DOHH2 (cell line): ENCODE measurements around the gene GORASP1.

Source experiments
- H3F3A ChIP-seq: fragments of 200-600 bp; sonication (generic), shearing (Covaris generic); 2 replicates; pipeline ENCODE4 v1.6.0; 2016; ENCODE audit warnings: antibody characterized with exemption, mild to moderate bottlenecking; ENCODE audit not compliant: control insufficient read depth, insufficient read depth
- H3K27ac ChIP-seq: fragments of 200-600 bp; sonication (generic); 2 replicates; pipeline ENCODE4 v1.5.1; 2014; ENCODE audit warnings: low read depth, mild to moderate bottlenecking, low read length, moderate library complexity
- H3K27me3 ChIP-seq: fragments of 200-600 bp; sonication (generic); 2 replicates; pipeline ENCODE4 v1.6.1; 2014; ENCODE audit warnings: mild to moderate bottlenecking, low read length, mixed read lengths; ENCODE audit not compliant: control insufficient read depth
- H3K36me3 ChIP-seq: fragments of 200-600 bp; sonication (generic); 2 replicates; pipeline ENCODE4 v1.6.1; 2014; ENCODE audit warnings: mild to moderate bottlenecking, low read length, moderate library complexity, mixed read lengths; ENCODE audit not compliant: control insufficient read depth
- H3K4me1 ChIP-seq: fragments of 200-600 bp; sonication (generic); 2 replicates; pipeline ENCODE4 v1.6.1; 2014; ENCODE audit warnings: mild to moderate bottlenecking, low read length, mixed read lengths; ENCODE audit not compliant: control insufficient read depth
- H3K4me2 ChIP-seq: fragments of 200-600 bp; sonication (generic); 2 replicates; pipeline ENCODE4 v1.6.0; 2014; ENCODE audit warnings: mild to moderate bottlenecking, low read length, moderate library complexity
- H3K4me3 ChIP-seq: fragments of 200-600 bp; sonication (generic); 2 replicates; pipeline ENCODE4 v1.5.1; 2014; ENCODE audit warnings: mild to moderate bottlenecking, low read length, mixed read lengths
- H3K79me2 ChIP-seq: fragments of 200-600 bp; sonication (generic); 2 replicates; pipeline ENCODE4 v1.6.1; 2014; ENCODE audit warnings: mild to moderate bottlenecking, low read length, mixed read lengths; ENCODE audit not compliant: control insufficient read depth
- H3K9me2 ChIP-seq: fragments of 200-600 bp; sonication (generic); replicated peaks from 2 replicates; pipeline ENCODE4 v1.6.1; 2014; ENCODE audit warnings: mild to moderate bottlenecking, low read length, mixed read lengths; ENCODE audit not compliant: control insufficient read depth
- H3K9me3 ChIP-seq: fragments of 200-600 bp; sonication (generic); 2 replicates; pipeline ENCODE4 v1.6.1; 2014; ENCODE audit warnings: antibody characterized with exemption, low read length, mixed read lengths; ENCODE audit not compliant: control insufficient read depth, insufficient read depth
- H4K20me1 ChIP-seq: fragments of 200-600 bp; sonication (generic); 2 replicates; pipeline ENCODE4 v1.6.0; 2014; ENCODE audit warnings: low read depth, mild to moderate bottlenecking, antibody characterized with exemption, low read length, moderate library complexity; ENCODE audit not compliant: control insufficient read depth, insufficient read depth
- EZH2phosphoT487 ChIP-seq: fragments of 200-600 bp; sonication (generic); IDR thresholded peaks from 2 replicates; pipeline ENCODE4 v1.6.1; 2017; ENCODE audit warnings: borderline replicate concordance, mild to moderate bottlenecking, antibody characterized with exemption, low read length, moderate library complexity, mixed read lengths
- TF ChIP-seq, protein P1 (sequence below): fragments of 200-600 bp; sonication (generic); IDR thresholded peaks from one replicate; pipeline ENCODE4 v1.5.1; 2014; ENCODE audit warnings: antibody characterized with exemption, mild to moderate bottlenecking, low read depth, low read length; ENCODE audit not compliant: poor library complexity, severe bottlenecking

The GORASP1 gene

DNA sequence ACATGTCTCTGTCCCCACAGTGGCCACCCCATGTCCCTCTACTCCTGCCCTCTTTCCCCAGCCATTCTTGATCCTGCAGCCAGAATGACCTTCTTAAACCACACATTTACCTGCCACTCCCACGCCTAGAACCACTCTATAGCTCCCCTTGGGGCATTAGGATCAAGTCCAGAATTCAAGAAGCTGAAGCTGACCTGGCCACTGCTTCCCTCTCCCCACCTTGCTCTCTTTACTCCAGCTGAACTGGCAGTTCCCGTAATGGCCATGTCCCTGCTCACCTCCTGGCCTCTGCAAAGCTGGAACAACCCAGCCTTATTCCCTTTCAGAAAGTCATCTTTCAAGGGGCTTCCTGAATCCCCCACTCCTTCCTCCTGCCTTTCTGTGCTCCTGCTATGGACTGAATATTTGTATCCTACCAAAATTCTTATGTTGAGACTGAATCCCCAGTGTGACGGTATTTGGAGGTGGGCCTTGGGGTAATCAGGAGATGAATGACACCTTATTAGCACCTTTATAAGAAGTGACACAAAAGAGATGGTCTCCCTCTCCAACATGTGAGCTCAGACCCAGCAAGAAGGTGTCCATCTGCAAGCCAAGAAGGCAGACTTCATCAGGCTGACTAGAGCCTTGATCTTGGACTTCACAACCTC, 42.2 kb upstream of the GORASP1 start:
- Histone ChIP-seq H4K20me1 (no peaks in the 10 kb centered on the region), H3K27ac (peak overlapping the region; percentile 98), H3K4me1 (peaks cover 72% of the 10 kb centered on the region), H3K27me3 (no peaks in the 10 kb centered on the region), H3K4me2 (peak overlapping the region; percentile 100), H3K36me3 (peaks cover 36% of the 10 kb centered on the region), H3F3A (peaks cover 31% of the 10 kb centered on the region), H3K9me2 (no peaks in the 10 kb centered on the region), H3K9me3 (no peaks in the 10 kb centered on the region), H3K4me3 (peak overlapping the region; percentile 87), H3K79me2 (peaks cover 82% of the 10 kb centered on the region)
- no peak for TF ChIP-seq EZH2phosphoT487
- TF ChIP-seq, protein P1, sequence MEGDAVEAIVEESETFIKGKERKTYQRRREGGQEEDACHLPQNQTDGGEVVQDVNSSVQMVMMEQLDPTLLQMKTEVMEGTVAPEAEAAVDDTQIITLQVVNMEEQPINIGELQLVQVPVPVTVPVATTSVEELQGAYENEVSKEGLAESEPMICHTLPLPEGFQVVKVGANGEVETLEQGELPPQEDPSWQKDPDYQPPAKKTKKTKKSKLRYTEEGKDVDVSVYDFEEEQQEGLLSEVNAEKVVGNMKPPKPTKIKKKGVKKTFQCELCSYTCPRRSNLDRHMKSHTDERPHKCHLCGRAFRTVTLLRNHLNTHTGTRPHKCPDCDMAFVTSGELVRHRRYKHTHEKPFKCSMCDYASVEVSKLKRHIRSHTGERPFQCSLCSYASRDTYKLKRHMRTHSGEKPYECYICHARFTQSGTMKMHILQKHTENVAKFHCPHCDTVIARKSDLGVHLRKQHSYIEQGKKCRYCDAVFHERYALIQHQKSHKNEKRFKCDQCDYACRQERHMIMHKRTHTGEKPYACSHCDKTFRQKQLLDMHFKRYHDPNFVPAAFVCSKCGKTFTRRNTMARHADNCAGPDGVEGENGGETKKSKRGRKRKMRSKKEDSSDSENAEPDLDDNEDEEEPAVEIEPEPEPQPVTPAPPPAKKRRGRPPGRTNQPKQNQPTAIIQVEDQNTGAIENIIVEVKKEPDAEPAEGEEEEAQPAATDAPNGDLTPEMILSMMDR, result no peak

DNA sequence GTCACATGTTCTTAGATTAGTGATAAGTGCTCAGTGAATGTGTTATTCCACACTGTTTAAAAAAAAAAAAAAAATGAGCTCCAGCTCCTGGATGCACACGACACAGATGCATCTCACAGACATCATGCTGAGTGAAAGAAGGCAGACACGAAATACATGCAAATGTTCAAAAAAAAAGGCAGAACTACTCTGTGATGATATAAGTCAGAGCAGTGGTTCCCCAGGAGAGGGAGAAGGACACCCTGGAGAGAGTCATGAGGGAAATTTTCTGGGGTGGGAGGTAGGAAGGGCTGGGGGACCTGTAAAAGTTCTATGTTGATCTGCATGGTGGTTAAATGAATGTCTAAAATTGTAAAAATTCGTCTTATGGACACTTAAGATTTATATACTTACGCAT, 41.6 kb upstream of the GORASP1 start:
- H3K36me3 ChIP-seq, result peaks cover 41% of the 10 kb centered on the region
- H3K27me3 ChIP-seq, result no peaks in the 10 kb centered on the region
- peak overlapping the region; percentile 100 for H3K4me2 ChIP-seq
- peaks cover 82% of the 10 kb centered on the region for H3K79me2 ChIP-seq
- H3K9me2 ChIP-seq, result no peaks in the 10 kb centered on the region
- TF ChIP-seq, protein P1, result peak; percentile 7
- no peak for TF ChIP-seq EZH2phosphoT487
- no peaks in the 10 kb centered on the region for H3K9me3 ChIP-seq
- H4K20me1 ChIP-seq, result no peaks in the 10 kb centered on the region
- peak overlapping the region; percentile 87 for H3K4me3 ChIP-seq
- peaks cover 72% of the 10 kb centered on the region for H3K4me1 ChIP-seq
- H3K27ac ChIP-seq, result peak overlapping the region; percentile 98
- H3F3A ChIP-seq, result peaks cover 31% of the 10 kb centered on the region

DNA sequence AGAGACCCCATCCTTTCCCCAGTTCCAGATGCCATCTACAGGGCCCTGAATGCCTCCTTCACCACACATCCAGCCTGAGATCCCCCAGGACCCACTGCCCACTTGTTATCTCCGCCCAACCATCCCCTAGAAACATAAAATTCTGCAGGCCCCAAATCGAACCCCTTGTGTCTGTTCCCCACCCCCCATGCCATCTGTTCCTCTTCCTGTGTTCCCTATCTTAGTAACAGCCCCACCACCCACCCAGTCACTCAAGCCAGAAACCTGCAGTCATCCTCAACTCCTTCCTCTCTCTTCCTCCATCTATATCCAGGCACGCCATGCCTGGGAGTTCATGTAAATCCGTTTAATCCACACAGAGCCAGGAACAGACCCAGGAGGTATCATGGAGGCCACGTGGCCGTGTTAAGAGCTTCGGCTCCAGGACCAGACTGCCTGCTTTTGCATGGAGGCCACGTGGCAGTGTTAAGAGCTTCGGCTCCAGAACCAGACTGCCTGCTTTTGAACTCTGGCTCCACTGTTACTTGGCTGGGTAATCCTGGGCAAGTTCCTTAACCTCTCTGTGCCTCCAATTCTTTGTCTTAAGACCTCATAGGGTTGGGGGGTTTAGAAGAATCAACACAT, 41.1 kb upstream of the GORASP1 start:
- TF ChIP-seq, protein P1, result no peak
- TF ChIP-seq EZH2phosphoT487, result no peak
- peak overlapping the region; percentile 100 for H3K4me2 ChIP-seq
- H3F3A ChIP-seq, result peaks cover 31% of the 10 kb centered on the region
- no peaks in the 10 kb centered on the region for H3K27me3 ChIP-seq
- no peaks in the 10 kb centered on the region for H3K9me3 ChIP-seq
- peak overlapping the region; percentile 87 for H3K4me3 ChIP-seq
- peak overlapping the region; percentile 98 for H3K27ac ChIP-seq
- H3K4me1 ChIP-seq, result peaks cover 72% of the 10 kb centered on the region
- peaks cover 46% of the 10 kb centered on the region for H3K36me3 ChIP-seq
- no peaks in the 10 kb centered on the region for H3K9me2 ChIP-seq
- no peaks in the 10 kb centered on the region; the same call in 1 of the 2 replicates for H4K20me1 ChIP-seq
- peaks cover 85% of the 10 kb centered on the region for H3K79me2 ChIP-seq
